Stimulated activated CD8-positive, alpha-beta memory T cell treated with anti-CD3 and anti-CD28 coated beads, Interleukin-12 subunit alpha, Interleukin-12 subunit beta, amount 100 ng/mL, for 24 hours (primary cell): Measurements from ENCODE around the gene SCAP.

ENCODE experiments used
- DNase-seq: peaks from one replicate; pipeline ENCODE4 v3.0.0-alpha.2; 2020; ENCODE audit errors: extremely low read depth

Gene SCAP

DNA sequence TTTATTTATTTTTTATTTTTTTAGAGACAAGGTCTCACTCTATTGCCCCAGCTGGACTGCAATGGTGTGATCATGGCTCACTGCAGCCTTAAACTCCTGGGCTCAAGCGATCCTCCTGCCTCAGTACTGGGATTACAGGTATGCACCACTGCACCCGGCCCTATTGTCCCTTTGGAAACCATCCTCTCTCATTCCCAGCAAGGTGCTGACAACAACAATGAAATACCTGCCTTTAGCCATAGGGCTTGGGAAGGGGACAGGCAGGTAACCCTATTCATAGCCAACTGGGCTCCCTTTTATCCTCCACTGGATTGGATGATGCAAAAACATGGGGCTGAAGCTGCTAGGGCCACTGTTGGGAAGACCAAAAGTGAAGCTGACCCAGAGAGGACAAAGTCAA, 43.1 kb downstream of the SCAP start:
- DNase-seq, result no peak

DNA sequence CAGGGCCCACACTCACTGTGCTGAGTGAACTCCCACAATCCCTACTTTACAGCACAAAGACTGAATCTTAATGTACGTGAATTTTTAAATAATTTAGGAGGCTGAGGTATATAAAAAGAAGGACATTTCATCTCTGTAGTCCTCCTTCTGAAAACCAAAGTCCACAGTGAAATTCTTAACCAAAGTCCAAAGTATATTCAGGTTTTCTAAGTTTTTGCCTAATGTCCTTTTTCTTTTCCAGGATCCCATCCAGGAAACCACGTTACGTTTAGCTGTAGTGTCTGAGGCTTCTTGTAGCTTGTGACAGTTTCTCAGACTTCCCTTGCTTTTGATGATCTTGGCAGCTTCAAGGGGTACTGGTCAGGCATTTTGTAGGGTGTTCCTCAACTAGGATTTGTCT, 44.5 kb downstream of the SCAP start:
- DNase-seq, result no peak

DNA sequence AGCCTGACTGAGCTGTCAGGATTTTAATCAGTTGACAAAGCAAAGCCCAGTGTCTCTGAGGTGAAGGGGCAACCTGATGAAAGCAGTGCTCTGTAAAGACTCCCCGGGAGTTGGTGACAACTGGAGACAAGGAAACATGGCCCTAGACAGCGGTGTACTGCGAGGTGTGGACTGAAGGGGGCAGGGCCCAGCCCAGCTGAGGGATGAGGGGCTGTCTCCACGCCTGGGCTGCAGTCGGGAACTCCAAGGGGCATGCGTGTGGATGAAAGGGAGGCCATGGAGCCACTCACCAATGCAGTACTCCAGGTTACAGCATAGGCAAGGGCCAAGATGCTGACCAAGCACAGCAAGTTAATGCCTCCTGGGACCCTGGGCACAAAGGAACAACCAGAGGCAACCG, 45.1 kb downstream of the SCAP start:
- DNase-seq, result no peak

DNA sequence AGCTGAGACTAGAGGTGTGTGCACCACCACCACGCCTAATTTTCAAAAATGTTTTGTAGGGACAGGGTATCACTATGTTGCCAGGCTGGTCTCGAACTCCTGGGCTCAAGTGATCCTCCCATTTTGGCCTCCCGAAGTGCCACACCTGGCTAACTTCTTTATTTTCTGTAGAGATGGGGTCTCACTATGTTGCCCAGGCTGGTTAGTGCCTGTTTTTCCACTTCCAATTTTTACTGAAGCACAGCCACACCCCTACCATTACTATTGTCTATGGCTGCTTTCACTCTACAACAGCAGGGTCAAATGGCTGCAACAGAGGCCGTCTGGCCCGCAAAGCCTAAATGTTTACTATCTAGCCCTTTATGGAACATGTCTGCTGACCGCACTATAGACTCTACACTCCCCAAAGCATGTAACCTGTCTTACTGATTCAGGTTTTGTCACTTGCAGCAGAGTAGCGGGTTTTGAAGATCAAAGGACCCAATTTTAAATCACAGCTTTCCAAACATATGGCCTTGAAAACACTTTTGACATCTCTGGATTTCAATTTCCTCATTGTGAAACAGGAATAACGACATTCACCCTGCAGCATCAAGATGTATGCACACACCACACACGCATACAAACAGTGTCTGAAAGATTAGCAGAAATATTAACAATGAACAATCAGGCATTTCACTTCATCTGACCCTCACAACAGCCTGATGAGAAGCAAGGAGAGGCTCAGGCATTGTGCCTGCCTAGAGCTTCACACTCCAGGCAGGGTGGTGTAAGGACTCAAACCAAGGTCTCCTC, 46.1 kb downstream of the SCAP start:
- no peak for DNase-seq

DNA sequence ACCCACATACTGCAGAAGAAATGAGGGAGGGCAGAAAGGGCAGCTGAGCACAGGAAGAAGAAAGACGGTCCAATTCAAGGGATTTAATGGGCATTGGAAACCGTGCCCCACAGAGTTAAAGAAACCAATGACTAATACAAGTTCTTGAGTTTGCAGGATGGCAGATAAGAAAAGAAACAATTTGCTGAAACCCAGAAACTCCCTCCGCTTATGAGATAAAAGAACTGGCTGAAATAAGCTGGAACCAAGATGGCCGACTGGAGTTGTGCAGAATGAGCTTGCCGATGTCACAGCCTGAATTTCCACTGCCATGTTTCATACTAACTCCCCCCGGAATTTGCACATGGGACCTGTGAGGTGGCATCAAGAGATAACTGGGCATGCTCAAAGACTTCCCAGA, 47.1 kb downstream of the SCAP start:
- no peak for DNase-seq

DNA sequence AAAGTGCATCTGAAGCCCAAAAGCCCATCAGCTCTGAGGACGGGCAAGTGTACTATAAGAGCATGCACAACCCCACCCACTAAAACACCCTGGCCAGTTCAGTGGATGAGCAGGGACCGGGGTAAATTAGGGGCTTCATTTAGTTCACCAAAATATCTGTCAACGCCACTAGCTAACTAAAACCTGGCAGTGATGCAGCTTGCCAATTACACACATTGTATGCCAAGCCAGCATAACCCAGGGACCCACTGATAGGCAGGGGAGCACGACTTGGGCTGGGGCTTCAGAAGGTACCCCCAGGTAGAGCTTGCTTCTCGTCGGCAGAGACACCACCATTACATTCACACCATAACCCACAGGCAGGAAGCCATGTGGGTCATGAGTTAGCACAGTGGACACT, 47.9 kb downstream of the SCAP start:
- DNase-seq, result no peak

DNA sequence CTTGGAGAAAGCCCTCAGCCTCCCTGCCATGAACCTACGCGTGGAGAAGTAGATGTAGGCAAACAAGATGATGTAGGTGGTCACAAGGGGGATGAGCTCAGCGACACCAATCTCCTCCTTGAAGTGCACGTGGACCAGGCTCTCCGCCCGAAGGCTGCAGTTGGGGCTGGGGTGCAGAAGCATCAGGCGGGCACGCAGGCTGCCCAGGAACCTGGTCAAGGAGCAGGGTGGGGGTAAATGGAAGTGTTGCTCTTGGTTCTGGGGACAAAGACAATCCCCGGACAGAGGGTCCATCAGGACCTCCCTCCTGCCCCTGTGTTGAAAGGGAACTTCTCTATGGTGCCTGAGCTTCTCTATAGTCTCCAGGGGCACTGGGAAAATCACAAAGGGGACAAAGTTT, 49.8 kb downstream of the SCAP start:
- DNase-seq, result no peak

DNA sequence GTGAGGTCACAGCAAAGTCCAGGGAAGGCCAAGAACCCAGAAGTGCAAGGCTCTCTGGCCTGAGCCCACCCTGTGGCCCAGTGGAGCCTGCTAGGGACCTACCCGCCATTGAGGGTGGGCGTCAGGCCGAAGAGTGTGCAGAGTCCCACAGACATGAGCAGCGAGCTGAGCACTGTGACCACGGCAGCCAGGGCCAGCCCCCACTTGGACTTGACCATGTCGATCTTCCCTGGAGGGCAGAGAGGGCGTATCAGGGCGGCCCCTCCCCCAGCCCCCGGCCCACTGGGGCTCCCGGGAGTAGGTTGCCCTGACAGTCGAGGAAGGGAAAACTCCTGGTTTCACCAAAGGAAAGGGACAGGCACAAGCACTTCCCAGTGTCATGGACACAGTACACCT, 50.4 kb downstream of the SCAP start:
- DNase-seq, result no peak

DNA sequence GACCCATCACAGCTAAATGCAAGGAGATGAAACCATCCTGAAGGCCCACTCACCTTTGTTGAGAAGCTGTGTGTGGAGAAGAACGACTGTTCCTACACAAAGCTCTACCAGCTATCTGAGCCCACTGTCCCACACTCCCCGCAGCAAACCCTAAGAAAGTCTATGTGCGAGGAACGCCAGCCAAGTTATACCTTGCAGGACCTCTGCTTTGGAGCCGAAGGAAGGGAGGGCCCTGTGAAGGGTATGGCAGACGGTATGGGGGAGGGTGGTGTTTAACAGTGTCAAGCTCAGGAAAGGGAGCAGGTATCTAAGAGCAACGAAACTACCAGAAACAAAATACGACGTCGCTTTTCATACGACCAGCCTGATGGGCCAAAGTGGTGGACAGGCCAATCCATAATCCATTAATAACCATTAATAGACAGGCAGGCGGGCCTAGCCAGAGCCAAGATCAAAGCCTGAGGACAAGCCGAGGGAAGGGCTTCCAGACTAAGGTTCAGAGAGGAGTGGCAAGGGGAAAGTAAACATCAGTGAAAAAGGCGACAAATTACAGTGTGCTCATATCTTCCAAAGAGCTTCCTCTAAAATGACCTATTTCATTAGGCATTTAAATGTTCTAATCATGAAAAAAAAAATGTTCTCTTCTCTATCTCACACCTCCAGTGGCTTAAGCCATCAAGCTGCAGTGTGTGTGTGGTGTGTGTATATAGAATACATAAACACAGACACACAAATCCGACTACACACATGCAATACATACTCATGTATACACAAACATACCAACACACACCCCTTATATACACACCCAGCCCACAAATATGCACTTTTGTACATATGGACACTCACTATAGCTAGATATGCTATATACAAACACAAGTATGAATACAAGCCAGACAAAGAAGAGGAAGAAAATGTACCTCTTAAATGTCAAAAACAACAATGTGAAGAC, 51.0 kb downstream of the SCAP start:
- no peak for DNase-seq

DNA sequence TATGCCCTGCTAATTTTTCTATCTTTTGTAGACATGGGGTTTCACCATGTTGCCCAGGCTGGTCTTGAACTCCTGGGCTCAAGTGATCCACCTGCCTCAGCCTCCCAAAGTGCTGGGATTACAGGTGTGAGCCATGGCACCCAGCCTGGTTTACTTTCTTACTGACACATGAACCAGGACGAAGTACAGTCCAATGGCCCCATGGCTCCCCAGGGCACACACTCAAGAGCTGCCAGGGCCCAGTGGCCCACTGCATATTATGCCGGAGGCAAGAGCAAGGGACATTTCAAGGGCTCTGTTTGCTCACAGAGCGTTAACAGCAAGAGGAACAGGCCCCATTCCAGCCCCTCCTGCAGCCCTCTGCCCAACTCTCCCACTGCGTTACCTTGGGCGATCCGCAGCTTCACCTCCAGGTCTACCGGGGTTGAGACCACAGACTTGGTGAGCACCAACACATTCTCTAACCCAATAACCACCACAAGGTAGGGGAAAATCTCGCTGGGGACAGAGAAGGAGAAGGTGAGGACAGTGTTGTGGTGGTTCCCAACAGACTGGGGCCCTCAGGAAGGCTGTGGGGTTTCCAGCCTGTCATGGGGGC, 52.1 kb downstream of the SCAP start:
- no peak for DNase-seq

DNA sequence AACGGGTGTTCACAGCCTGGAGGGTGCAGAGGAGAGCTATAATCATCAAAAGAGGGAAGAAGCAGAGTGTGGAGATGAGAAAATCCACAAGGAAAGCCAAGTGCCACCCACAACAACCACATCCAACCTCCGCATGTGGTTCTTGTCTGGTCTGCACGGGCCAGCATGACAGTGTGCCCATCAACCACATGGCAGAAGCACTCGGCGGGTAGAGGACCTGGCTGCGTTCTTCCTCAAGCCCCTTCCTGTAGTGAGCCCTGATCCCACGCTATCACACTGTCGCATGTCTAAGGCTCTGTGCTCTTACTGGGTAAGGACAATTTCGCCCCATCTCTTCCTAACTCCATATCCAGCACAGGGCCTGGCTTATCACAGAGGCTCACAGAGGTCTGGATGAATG, 53.0 kb downstream of the SCAP start:
- no peak for DNase-seq

DNA sequence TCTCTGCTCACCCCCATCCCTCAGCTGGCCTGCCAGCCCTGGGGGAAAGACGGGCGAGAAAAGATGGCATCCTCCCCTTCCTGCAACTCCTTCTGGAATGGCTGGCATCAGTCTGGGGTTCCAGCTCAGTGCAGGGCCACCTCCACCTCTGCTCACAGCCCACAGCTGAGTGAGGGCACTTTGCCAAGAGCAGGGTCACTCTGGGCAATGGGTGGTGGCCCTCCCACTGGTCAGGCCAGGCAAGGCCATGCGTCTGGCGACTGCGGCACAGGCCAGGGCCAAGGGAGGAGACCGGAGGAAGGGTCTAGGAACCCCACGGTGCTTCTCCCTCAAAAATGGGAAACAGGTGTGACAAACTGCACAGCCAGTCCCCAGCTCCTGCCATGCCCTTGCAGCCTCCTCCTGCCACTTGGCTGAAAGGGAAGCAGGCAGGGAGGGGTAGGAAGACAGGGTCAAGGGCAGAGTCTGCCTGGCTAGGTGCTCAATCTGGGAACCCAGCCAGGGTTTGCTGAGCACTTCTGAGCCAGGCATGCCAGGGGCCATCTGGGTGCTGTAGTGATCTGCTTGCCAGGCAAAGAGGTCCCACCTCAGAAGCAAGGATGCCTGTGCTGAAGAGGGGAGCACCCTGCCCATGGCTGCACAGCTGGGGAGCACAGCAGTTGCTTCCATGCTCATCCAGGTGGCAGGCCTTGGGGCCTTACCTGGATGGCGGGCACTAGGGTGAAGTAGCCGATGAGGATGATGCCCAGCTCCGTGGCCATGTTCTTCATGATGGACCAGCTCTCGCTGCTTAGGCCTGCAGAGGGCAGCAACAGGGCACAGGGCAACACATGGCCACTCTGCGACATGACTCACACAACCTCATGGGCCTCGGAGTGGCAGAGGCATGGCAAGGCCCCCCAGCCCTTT, 53.7 kb downstream of the SCAP start:
- no peak for DNase-seq

DNA sequence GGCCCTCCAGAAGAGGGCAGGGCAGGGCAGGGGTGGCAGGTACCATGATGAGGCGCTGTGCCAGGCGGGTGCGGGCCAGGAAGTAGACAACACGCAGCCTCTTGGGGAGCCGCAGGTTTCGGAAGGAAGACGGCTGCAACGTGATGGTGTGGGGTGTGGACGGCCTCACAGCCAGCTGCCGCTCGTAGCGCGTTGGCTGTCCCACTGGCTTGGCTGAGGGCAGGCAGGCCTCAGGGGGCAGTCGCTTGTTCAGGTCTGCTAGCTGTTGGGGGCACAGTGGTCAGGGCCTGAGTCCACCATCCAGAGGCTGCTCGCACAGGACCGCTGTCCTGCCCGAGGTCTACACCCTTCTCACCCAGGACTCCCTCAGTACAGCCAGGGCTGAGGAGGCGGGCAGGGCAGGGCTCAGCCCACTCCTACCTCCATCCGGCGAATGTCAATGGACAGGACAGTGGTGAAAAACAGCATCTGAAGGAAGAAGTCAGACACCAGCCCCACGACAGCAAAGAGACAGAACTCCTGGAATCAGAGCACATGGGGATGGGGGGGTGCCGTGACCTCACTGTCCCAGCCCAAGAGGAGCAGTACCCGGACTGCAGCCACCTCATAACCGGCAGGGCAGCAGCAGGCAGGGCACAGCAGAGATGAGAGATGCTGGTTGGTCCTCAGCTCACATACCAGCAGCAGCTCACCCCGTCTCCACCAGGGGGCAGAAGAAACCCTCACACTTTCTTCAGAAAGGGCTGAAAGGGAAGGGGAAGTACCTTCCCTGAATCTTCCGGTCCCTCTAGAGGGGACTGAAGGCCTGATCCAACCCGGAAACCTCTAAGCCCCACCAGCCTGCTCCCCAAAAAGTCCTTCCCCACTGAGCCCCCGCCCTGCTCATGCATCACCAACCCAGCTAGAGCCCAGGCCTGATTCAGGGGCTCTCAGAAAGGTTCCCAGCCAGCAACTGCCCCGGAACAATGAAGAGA, 54.9 kb downstream of the SCAP start:
- peak; percentile 67 for DNase-seq

DNA sequence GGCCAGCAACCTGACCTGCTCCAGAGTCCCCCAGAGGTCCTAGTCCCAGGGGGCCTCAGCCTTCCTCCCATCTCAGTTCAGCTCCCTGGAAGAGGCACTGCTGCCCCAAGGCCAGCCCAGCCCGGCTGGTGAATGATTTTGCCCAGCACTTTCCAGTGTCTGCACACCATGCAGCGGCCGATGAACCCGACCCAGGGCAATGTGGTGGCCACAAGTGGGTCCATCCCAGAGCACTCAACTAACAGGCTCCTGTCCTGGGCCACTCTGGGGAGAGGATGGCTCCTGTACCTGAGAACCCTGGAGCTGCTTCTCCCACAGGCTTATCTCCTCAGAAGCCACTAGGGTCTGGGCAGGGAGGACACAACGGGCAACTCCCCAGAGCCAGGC, 55.7 kb downstream of the SCAP start:
- DNase-seq, result no peak

DNA sequence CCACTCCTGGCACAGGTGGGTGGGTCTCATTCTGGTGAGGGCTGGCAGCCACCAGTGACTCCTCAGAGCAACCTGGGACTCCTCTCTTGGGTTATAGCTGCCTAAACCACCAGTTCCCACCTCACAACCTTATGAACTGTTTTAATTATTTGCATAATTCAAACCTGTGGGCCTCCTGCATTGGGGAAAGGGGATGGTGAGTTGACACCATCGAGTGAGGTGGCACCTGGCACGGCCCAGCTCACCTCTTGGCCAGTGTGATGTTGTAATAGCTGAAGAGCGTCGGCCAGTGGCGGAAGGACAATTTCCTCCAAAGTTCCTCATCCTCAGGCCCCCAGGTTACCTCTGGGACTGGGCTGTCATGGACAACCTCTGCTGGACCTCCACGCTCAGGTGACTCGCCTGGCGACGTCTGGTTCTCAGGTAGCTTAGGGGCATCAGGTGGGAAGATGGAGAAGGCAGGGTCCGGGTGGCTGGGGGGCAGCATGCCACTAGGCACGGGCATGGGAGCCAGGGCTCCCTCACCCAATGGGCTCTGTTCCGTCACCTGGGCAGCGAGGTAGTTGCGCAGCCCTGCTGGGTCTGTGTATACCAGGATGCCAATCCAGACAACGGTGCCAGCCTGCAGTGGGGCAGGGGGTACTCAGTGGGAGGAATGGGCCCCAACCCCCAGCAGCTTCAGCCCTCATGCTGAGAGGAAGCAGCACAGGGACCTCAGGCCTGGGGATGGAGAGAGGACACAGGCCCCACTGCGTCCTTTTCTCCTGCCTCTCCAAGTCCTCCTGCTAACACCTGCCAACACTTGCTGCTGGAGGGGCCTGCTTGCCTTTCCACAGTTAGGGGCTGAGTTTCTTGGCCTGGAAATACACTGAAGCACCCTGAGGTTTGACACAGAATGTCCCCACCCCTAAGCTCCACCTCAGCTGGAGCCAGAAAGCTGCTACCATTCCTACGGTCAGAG, 56.4 kb downstream of the SCAP start:
- DNase-seq, result no peak

DNA sequence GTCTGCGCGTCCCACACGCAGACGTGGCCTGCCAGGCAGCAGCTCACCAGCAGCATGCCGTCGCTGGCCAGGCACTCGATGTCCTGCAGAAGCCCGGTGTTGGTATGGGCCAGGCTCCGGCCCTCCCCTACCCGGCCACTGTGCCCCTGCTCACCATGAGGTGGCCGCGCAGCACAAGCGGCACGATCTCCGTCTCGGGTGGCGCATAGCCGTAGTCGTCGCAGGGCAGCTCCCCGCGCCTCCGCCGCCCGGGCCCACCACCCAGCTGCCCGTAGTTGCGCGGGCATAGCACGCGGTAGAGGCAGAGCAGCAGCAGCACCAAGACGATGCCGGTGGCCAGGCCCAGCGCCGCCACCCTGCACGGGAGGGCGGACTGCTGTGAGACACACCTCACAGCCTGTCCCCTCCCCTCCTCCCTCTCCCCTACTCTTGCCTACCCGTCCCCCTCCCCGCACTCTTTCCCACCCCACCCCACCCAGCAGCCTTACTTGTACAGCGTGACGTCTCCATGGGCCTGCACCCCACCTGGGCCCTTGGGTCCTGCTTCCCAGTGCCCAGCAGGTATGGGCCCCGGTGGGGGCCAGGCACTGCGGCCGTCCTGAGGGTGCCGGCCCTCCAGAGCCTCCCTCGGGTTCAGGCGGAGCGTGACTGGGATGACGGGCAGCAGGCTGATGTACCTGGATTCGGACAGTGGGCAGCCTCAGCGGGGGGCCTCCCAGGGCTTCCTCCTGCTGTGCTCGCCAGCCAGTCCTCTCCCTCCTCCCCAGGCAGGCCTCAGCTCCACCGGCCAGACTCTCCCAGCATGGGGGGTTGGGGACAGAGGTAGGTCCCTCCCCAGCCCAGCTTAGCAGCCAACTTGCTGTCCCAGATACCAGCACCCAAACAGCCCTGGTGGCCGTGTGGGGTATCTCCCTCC, 57.3 kb downstream of the SCAP start:
- DNase-seq, result no peak

DNA sequence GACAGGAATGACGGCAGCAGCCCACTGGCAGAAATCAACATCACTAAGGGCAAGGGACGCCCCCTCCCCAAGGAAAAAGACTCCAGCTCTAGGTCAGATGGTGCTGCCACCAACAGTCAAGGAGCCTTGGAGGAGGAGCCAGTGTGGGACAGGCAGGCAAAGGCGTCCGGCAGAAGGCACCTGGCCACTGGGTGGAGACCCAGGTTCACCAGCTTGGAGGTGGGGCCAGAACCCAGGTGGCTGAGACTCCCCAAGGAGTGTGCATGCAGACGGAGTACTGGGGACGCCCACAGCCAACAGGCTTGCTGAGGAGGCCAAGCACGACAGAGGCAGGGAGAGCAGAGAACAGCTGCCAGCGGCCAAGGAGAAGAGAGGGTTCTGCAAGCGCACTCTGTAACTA, 59.7 kb downstream of the SCAP start:
- no peak for DNase-seq
